GM12878 (cell line): Measurements from ENCODE around the gene TCERG1L. TPM values are rescaled to one million over a fixed set of nuclear protein-coding genes. Genes with fewer than 3 reads are reported as not detected.

Experiments
- ATAC-seq: fragments of 200-7000 bp; cut with Tn5 transposase; 3 replicates; pipeline ENCODE4 v1.9.1; 2020; ENCODE audit warnings: mild to moderate bottlenecking, moderate library complexity
- BruUV-seq: library from RNA; stranded (reverse); fragments of 400-500 nt; replicated peaks from 2 replicates; lab custom pipeline; 2021; lab: Mats Ljungman, UMichigan
- CTCF ChIA-PET: fragments of 300-600 bp; sonication (Branson Sonifier 250); formaldehyde crosslinking; extraction: SDS; loops from one replicate; lab custom pipeline; 2021; ENCODE audit warnings: inconsistent platforms; lab: Yijun Ruan, JAX
- POLR2A ChIA-PET: fragments of 350-600 bp; formaldehyde crosslinking; extraction: SDS; loops from one replicate; lab custom pipeline; 2021; ENCODE audit warnings: inconsistent platforms; lab: Charles Lee
- RAD21 ChIA-PET: fragments of 300-600 bp; sonication (Branson Sonifier 250); formaldehyde crosslinking; loops from one replicate; lab custom pipeline; 2023; ENCODE audit warnings: antibody characterized with exemption; ENCODE audit not compliant: unreplicated experiment; lab: Charles Lee
- SMC1A ChIA-PET: fragments of 300-600 bp; sonication (Branson Sonifier 250); formaldehyde crosslinking; loops from one replicate; lab custom pipeline; 2023; ENCODE audit not compliant: unreplicated experiment, uncharacterized antibody; lab: Charles Lee
- DNase-seq: peaks from one replicate; pipeline ENCODE4 v3.0.0-alpha.2; 2011; ENCODE audit warnings: low read depth, low spot score
- FAIRE-seq: peaks from 3 replicates; lab custom pipeline; 2011; peaks lifted over from hg19 to GRCh38; lab: Jason Lieb, UNC
- H2AFZ ChIP-seq: 2 replicates; pipeline ENCODE4 v1.6.0; 2011; ENCODE audit warnings: low read depth, low read length, control low read depth; ENCODE audit not compliant: control insufficient read depth
- H3K27ac ChIP-seq: 2 replicates; pipeline ENCODE4 v1.5.1; 2011; ENCODE audit warnings: control low read depth; ENCODE audit not compliant: control insufficient read depth, insufficient read depth
- H3K27me3 ChIP-seq, 2 experiments: replicated peaks in 1 of 2; 2 replicates each; pipeline versions ENCODE4 v1.6.0 to v1.6.1; 2011; ENCODE audit warnings: low read length in 1 of 2; ENCODE audit not compliant: control insufficient read depth in 2 of 2, insufficient read depth in 2 of 2
- H3K36me3 ChIP-seq, 2 experiments: 2 replicates each; pipeline ENCODE4 v1.5.1; 2011; ENCODE audit warnings: low read length in 1 of 2; ENCODE audit not compliant: control insufficient read depth in 2 of 2, insufficient read depth in 2 of 2
- H3K4me1 ChIP-seq: 2 replicates; pipeline ENCODE4 v1.6.1; 2011; ENCODE audit warnings: mild to moderate bottlenecking, low read length, moderate library complexity, mixed read lengths; ENCODE audit not compliant: control insufficient read depth, insufficient read depth
- H3K4me2 ChIP-seq: 2 replicates; pipeline ENCODE4 v1.6.0; 2011; ENCODE audit warnings: control low read depth; ENCODE audit not compliant: control insufficient read depth, insufficient read depth
- H3K4me3 ChIP-seq: fragments of 200-600 bp; sonication (generic); 2 replicates; pipeline ENCODE4 v1.5.1; 2016
- H3K79me2 ChIP-seq: 2 replicates; pipeline ENCODE4 v1.6.0; 2011; ENCODE audit warnings: low read length; ENCODE audit not compliant: control insufficient read depth, insufficient read depth
- H3K9ac ChIP-seq: 2 replicates; pipeline ENCODE4 v1.8.0; 2011; ENCODE audit warnings: low read length, control low read depth, mixed read lengths; ENCODE audit not compliant: control insufficient read depth, insufficient read depth
- H3K9me3 ChIP-seq: replicated peaks from 3 replicates; pipeline ENCODE4 v1.5.1; 2011; ENCODE audit warnings: mild to moderate bottlenecking, low read length; ENCODE audit not compliant: control insufficient read depth, insufficient read depth
- H4K20me1 ChIP-seq: 2 replicates; pipeline ENCODE4 v1.6.0; 2011; ENCODE audit not compliant: control insufficient read depth, insufficient read depth
- ATF2 ChIP-seq: IDR thresholded peaks from 2 replicates; pipeline ENCODE4 v1.6.1; 2012; ENCODE audit warnings: low read length, inconsistent platforms
- CBX3 ChIP-seq: fragments of 200-600 bp; sonication (generic); IDR thresholded peaks from 2 replicates; pipeline ENCODE4 v1.6.1; 2016; ENCODE audit warnings: low read depth, borderline replicate concordance
- CREM ChIP-seq: IDR thresholded peaks from 2 replicates; pipeline ENCODE4 v1.6.1; 2014; ENCODE audit warnings: antibody characterized with exemption, low read depth
- EED ChIP-seq: sonication (generic); IDR thresholded peaks from 2 replicates; pipeline ENCODE4 v1.6.1; 2016; ENCODE audit warnings: antibody characterized with exemption, low read depth
- ESRRA ChIP-seq: IDR thresholded peaks from 2 replicates; pipeline ENCODE4 v1.6.1; 2012; ENCODE audit warnings: mild to moderate bottlenecking, low read length, improper control_type of control experiment
- EZH2 ChIP-seq: IDR thresholded peaks from 2 replicates; pipeline ENCODE4 v1.6.1; 2012; ENCODE audit warnings: low read depth, mild to moderate bottlenecking, control low read depth, inconsistent platforms, low read length, borderline replicate concordance; ENCODE audit not compliant: control insufficient read depth
- GABPA ChIP-seq: IDR thresholded peaks from 2 replicates; pipeline ENCODE4 v1.6.1; 2014; ENCODE audit warnings: antibody characterized with exemption, low read depth, mild to moderate bottlenecking, inconsistent platforms
- MAX ChIP-seq: IDR thresholded peaks from 2 replicates; pipeline ENCODE4 v1.6.1; 2012; ENCODE audit warnings: low read depth, low read length, improper control_type of control experiment
- MLLT1 ChIP-seq: fragments of 450-650 bp; IDR thresholded peaks from 2 replicates; pipeline ENCODE4 v1.6.1; 2016; ENCODE audit warnings: mild to moderate bottlenecking
- NFIC ChIP-seq: IDR thresholded peaks from 2 replicates; pipeline ENCODE4 v1.6.1; 2012; ENCODE audit warnings: low read depth, mild to moderate bottlenecking, inconsistent platforms, low read length, moderate library complexity
- NR2C1 ChIP-seq: fragments of 450-650 bp; IDR thresholded peaks from 2 replicates; pipeline ENCODE4 v1.6.1; 2017; ENCODE audit warnings: antibody characterized with exemption, mild to moderate bottlenecking, moderate library complexity
- RBBP5 ChIP-seq: fragments of 200-600 bp; sonication (generic); conservative IDR thresholded peaks from 2 replicates; pipeline ENCODE4 v1.6.1; 2016
- SMAD5 ChIP-seq: IDR thresholded peaks from 2 replicates; pipeline ENCODE4 v1.6.1; 2016; ENCODE audit warnings: antibody characterized with exemption, low read depth
- SP1 ChIP-seq: IDR thresholded peaks from one replicate; pipeline ENCODE4 v1.6.1; 2011; ENCODE audit warnings: low read depth, low read length
- TCF7 ChIP-seq: IDR thresholded peaks from 2 replicates; pipeline ENCODE4 v1.6.1; 2014; ENCODE audit warnings: antibody characterized with exemption, borderline replicate concordance
- ZBTB33 ChIP-seq: fragments of 450-650 bp; IDR thresholded peaks from 2 replicates; pipeline ENCODE4 v1.6.1; 2017; ENCODE audit warnings: mild to moderate bottlenecking
- ZSCAN29 ChIP-seq: fragments of 450-650 bp; IDR thresholded peaks from 2 replicates; pipeline ENCODE4 v1.6.1; 2017; ENCODE audit warnings: mild to moderate bottlenecking, moderate library complexity
- WGBS: methylation state at CpG from one replicate; pipeline ENCODE4 v1.1.6; 2016; ENCODE audit warnings: low lambda C conversion rate; ENCODE audit not compliant: insufficient replicate concordance, insufficient coverage; ENCODE audit errors: missing lambda C conversion rate; 5-methylcytosine and 5-hydroxymethylcytosine counted together
- in situ Hi-C: fragments of 300-500 bp; cut with MboI; formaldehyde crosslinking; loops from 9 replicates; pipeline ENCODE4 v1.14.3; 2018; ENCODE audit warnings: mixed read lengths
- intact Hi-C: fragments of 100-400 bp; cut with micrococcal nuclease; formaldehyde crosslinking; loops from one replicate; pipeline ENCODE4 v1.14.2; 2022; ENCODE audit not compliant: unreplicated experiment
- polyA plus RNA-seq, 11 experiments: library from polyadenylated mRNA; depleted of rRNA in 4 of 11; unstranded in 6 of 11; stranded (reverse) in 5 of 11; fragments of >200 nt; fragmentation: Nextera tagmentation in 4 of 11; fragmentation: Illumina TruSeq in 1 of 11; extraction: Ambion mirVana in 4 of 11; extraction: Trizol in 1 of 11; gene quantifications; 1 replicate in 1 of 11; 2 replicates in 10 of 11; pipeline versions ENCODE4 v1.2.1 to v1.2.3, GENCODE V29; 2011 to 2016; ENCODE audit warnings: inconsistent platforms in 2 of 11, missing spikeins in 2 of 11, low read depth in 1 of 11
- total RNA-seq, 4 experiments: library from RNA; depleted of rRNA in 3 of 4; stranded (reverse); fragments of >200 nt in 3 of 4; fragmentation: Illumina TruSeq in 1 of 4; extraction: Trizol in 1 of 4; gene quantifications; 2 replicates each; pipeline versions ENCODE4 v1.2.1 to v1.2.3, GENCODE V29; 2013 to 2021

TCERG1L gene
- total and polyA plus RNA-seq, 10 of the 15 experiments (the other 5 are each of a cell fraction or from before 2014, with no cell fraction given), result not detected

- H3K4me2 ChIP-seq, result no peak overlapping the region
- H3K4me3 ChIP-seq, result no peak overlapping the region
- POLR2A ChIA-PET, result no interaction called here
- no peaks in the 10 kb centered on the region for H3K4me1 ChIP-seq
- no peaks in the 10 kb centered on the region for H4K20me1 ChIP-seq
- no peaks in the 10 kb centered on the region for H3K27me3 ChIP-seq
- H3K79me2 ChIP-seq, result no peaks in the 10 kb centered on the region
- TF ChIP-seq ZSCAN29, result no peak
- TF ChIP-seq ZBTB33, result no peak
- TF ChIP-seq EED, result no peak
- TF ChIP-seq CREM, result no peak
- no peak for TF ChIP-seq EZH2
- no peak for TF ChIP-seq GABPA
- no peak for TF ChIP-seq NFIC
- TF ChIP-seq ESRRA, result no peak
- no peak for TF ChIP-seq SMAD5
- no peak for TF ChIP-seq MAX
- TF ChIP-seq TCF7, result no peak
- no peak for TF ChIP-seq RBBP5
- TF ChIP-seq MLLT1, result no peak
- no peak for TF ChIP-seq SP1
- no peak for TF ChIP-seq CBX3
- TF ChIP-seq NR2C1, result no peak
- no peak for TF ChIP-seq ATF2
- H3K9me3 ChIP-seq, result no peaks in the 10 kb centered on the region; the same call in 2 of the 3 replicates
- no peaks in the 10 kb centered on the region for H3K36me3 ChIP-seq
- FAIRE-seq, result no peak
- intact Hi-C loops, result no loop called here
- SMC1A ChIA-PET, result no interaction called here
- BruUV-seq, result no TSS peak
- DNase-seq, result no peak
- RAD21 ChIA-PET, result no interaction called here
- no peak overlapping the region for H3K27ac ChIP-seq
- in situ Hi-C loops, result no loop called here
- WGBS, result 13% methylated on average over 3 of the region's 3 CpGs
- no peak overlapping the region for H2AFZ ChIP-seq
- H3K9ac ChIP-seq, result no peak overlapping the region
- CTCF ChIA-PET, result no interaction called here
- no peak for ATAC-seq
Measured at GRCh38 chr10:131149111-131149510, 162.4 kb downstream of the TCERG1L start.
